Measurements from ENCODE around the gene G3BP2. TPM values are rescaled to one million over a fixed set of nuclear protein-coding genes. Genes with fewer than 3 reads are reported as not detected.
A peak's percentile ranks its signal among the peaks of the same experiment; 100 is the strongest.
"Not testable (repeated sequence)": the region's sequence is repeated elsewhere in the genome, so short reads cannot be mapped to it uniquely, and the experiment has no call there.

Gene G3BP2
- total RNA-seq, 6 donors from 2014 or later: 42.8 to 121 (median 97.1) TPM

- H3K4me1 ChIP-seq: peaks cover 11 to 35% (median 24%) of the 10 kb centered on the region in 4 donors
- peak overlapping the region; percentile 69 to 97 (median 85) for H3K4me3 ChIP-seq
- H3K9me3 ChIP-seq: no peaks in the 10 kb centered on the region
- ATAC-seq (ENCODE audit: low FRiP score in 2 of 2): no peak
- peak overlapping the region; percentile 92 to 99 (median 96) for H3K27ac ChIP-seq
- WGBS, 2 donors: 9 to 13% methylated on average over 10 of the region's 10 CpGs
- DNase-seq: no peak
- no peak for TF ChIP-seq POLR2AphosphoS5 (IDR thresholded peaks at IDR 0.05)
- no peak for TF ChIP-seq POLR2A (IDR thresholded peaks at IDR 0.05)
- TF ChIP-seq EP300 (IDR thresholded peaks at IDR 0.05): no peak
- TF ChIP-seq CTCF (IDR thresholded peaks at IDR 0.05): no peak
- no peaks in the 10 kb centered on the region for H3K36me3 ChIP-seq
- no peaks in the 10 kb centered on the region for H3K27me3 ChIP-seq
Measured at GRCh38 chr4:75671802-75672421, 1.3 kb downstream of the G3BP2 start.

- Histone ChIP-seq H3K9me3 (no peaks in the 10 kb centered on the region), H3K4me1 (peaks cover 11 to 28% (median 19%) of the 10 kb centered on the region in 4 donors), H3K36me3 (no peaks in the 10 kb centered on the region), H3K27me3 (no peaks in the 10 kb centered on the region), H3K4me3 (no peak overlapping the region), H3K27ac (no peak overlapping the region)
- TF ChIP-seq POLR2AphosphoS5 (IDR thresholded peaks at IDR 0.05): no peak
- no peak for TF ChIP-seq POLR2A (IDR thresholded peaks at IDR 0.05)
- no peak for TF ChIP-seq CTCF (IDR thresholded peaks at IDR 0.05)
- TF ChIP-seq EP300 (IDR thresholded peaks at IDR 0.05): no peak
- ATAC-seq (ENCODE audit: low FRiP score in 2 of 2): no peak
- DNase-seq: no peak
Measured at GRCh38 chr4:75668596-75668995, 4.6 kb downstream of the G3BP2 start.

- not testable (repeated sequence) for ATAC-seq (ENCODE audit: low FRiP score in 2 of 2); H3K4me3 ChIP-seq; DNase-seq; H3K9me3 ChIP-seq; H3K27me3 ChIP-seq; H3K27ac ChIP-seq; H3K36me3 ChIP-seq
- 82 to 88% methylated on average over 7 of the region's 7 CpGs for WGBS, 2 donors
- H3K4me1 ChIP-seq: peaks cover 11 to 28% (median 19%) of the 10 kb centered on the region in 4 donors
Measured at GRCh38 chr4:75667636-75668035, 5.6 kb downstream of the G3BP2 start.

DNA sequence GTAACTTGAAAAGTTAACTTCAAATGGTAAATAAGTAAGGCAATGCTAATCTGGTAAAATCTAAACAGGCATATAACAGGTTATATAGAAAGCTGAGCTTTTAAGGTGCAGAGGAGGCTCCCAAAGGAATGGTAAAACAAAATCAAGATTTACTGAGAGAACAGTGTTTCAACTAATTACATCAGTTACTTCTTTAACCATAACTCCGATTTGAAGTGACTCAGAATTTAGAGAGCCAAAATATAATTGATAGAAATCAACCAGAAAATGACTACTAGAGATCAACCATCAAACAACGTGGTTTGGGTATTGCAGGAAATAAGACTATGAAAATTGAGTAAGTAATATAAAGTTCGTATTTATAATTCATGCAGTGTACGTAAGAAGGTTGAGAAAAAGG lies 6.9 kb downstream of the G3BP2 start:
- H3K4me3 ChIP-seq: no peak overlapping the region
- H3K4me1 ChIP-seq: peaks cover 8 to 21% (median 12%) of the 10 kb centered on the region in 4 donors
- TF ChIP-seq POLR2A (IDR thresholded peaks at IDR 0.05): no peak
- TF ChIP-seq POLR2AphosphoS5 (IDR thresholded peaks at IDR 0.05): no peak
- TF ChIP-seq CTCF (IDR thresholded peaks at IDR 0.05): no peak
- TF ChIP-seq EP300 (IDR thresholded peaks at IDR 0.05): no peak
- no peaks in the 10 kb centered on the region for H3K9me3 ChIP-seq
- H3K36me3 ChIP-seq: peaks cover 0 to 7% (median 4%) of the 10 kb centered on the region in 4 donors
- ATAC-seq (ENCODE audit: low FRiP score in 2 of 2): no peak
- H3K27ac ChIP-seq: no peak overlapping the region
- DNase-seq: no peak
- H3K27me3 ChIP-seq: no peaks in the 10 kb centered on the region
- 82 to 86% methylated on average over 4 of the region's 4 CpGs for WGBS, 2 donors

- not testable (repeated sequence) for H3K4me3 ChIP-seq; ATAC-seq (ENCODE audit: low FRiP score in 2 of 2); H3K27me3 ChIP-seq; DNase-seq; H3K27ac ChIP-seq; H3K9me3 ChIP-seq
- Histone ChIP-seq H3K4me1 (peaks cover 4 to 18% (median 9%) of the 10 kb centered on the region in 4 donors), H3K36me3 (peaks cover 0 to 18% (median 6%) of the 10 kb centered on the region in 4 donors)
- 97 to 100% methylated on average over 3 of the region's 3 CpGs for WGBS, 2 donors
Measured at GRCh38 chr4:75664604-75665003, 8.6 kb downstream of the G3BP2 start.

DNA sequence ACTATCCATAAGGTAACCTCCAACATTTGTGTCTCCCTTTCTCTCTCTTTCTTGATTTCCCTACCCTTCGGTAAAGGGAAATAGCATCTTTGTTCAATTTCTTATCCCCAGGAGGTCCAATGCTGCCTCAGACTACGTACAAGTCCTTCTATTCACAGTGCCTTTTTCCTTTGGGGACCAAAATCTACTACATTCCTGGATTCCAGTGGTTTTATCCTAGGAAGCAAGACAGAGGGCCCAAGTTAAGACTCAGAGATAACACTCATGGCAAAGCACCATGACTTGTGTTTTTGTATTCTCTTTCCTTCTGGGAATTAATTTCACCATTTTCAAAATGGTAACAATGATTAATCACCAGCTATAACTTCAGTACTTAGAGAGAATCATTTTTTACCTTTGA lies 10.6 kb downstream of the G3BP2 start:
- H3K4me1 ChIP-seq: peaks cover 4 to 15% (median 11%) of the 10 kb centered on the region in 4 donors
- no peak overlapping the region for H3K4me3 ChIP-seq
- no peaks in the 10 kb centered on the region for H3K9me3 ChIP-seq
- H3K36me3 ChIP-seq: peaks cover 0 to 32% (median 10%) of the 10 kb centered on the region in 4 donors
- no peak overlapping the region for H3K27ac ChIP-seq
- TF ChIP-seq POLR2AphosphoS5 (IDR thresholded peaks at IDR 0.05) (no peak), POLR2A (IDR thresholded peaks at IDR 0.05) (no peak)
- no peak for ATAC-seq (ENCODE audit: low FRiP score in 2 of 2)
- H3K27me3 ChIP-seq: no peaks in the 10 kb centered on the region
- 95 to 100% methylated on average over 2 of the region's 2 CpGs for WGBS, 2 donors
- DNase-seq: no peak
